Measurements from ENCODE around the gene TMPRSS2.

- no peak for TF ChIP-seq CTCF (IDR thresholded peaks at IDR 0.05)
- no peak for TF ChIP-seq POLR2A (IDR thresholded peaks at IDR 0.05)
Measured at GRCh38 chr21:41511858-41512257, 3.9 kb upstream of the TMPRSS2 start.
